HG02642 (cell line): ENCODE data around the gene ATP2B3.

Experiments
- ATAC-seq: cut with Tn5 transposase; IDR thresholded peaks from one replicate; pipeline ENCODE4 v1.9.1; 2021; ENCODE audit warnings: mild to moderate bottlenecking; ENCODE audit not compliant: unreplicated experiment, poor library complexity

ATP2B3 gene

GRCh38 chrX:153564047-153564606 lies 46.7 kb downstream of the ATP2B3 start:
- no peak for ATAC-seq

- ATAC-seq: no peak
These were observed 48.6 kb downstream of the ATP2B3 start for GRCh38 chrX:153565996-153566580.

- no peak for ATAC-seq
These were observed 51.1 kb downstream of the ATP2B3 start for GRCh38 chrX:153568451-153569011.

- no peak for ATAC-seq
These were observed 52.0 kb downstream of the ATP2B3 start for GRCh38 chrX:153569475-153569874.

GRCh38 chrX:153571534-153571908 lies 54.1 kb downstream of the ATP2B3 start:
- ATAC-seq: no peak

GRCh38 chrX:153572601-153573000 lies 55.2 kb downstream of the ATP2B3 start:
- ATAC-seq: no peak

- ATAC-seq: peak; percentile 44
These were observed 56.5 kb downstream of the ATP2B3 start for GRCh38 chrX:153573984-153574383.

- no peak for ATAC-seq
These were observed 58.9 kb downstream of the ATP2B3 start for GRCh38 chrX:153576239-153576870.

- ATAC-seq: no peak
These were observed 59.5 kb downstream of the ATP2B3 start for GRCh38 chrX:153576961-153577360.

GRCh38 chrX:153578200-153578835 lies 60.9 kb downstream of the ATP2B3 start:
- no peak for ATAC-seq

- ATAC-seq: no peak
These were observed 61.4 kb downstream of the ATP2B3 start for GRCh38 chrX:153578889-153579288.

GRCh38 chrX:153580700-153581386 lies 63.4 kb downstream of the ATP2B3 start:
- ATAC-seq: no peak

- peak; percentile 99 for ATAC-seq
These were observed 65.5 kb downstream of the ATP2B3 start for GRCh38 chrX:153582896-153583295.

GRCh38 chrX:153583433-153583832 lies 66.0 kb downstream of the ATP2B3 start:
- no peak for ATAC-seq

GRCh38 chrX:153585827-153586226 lies 68.4 kb downstream of the ATP2B3 start:
- no peak for ATAC-seq

GRCh38 chrX:153587342-153587741 lies 69.9 kb downstream of the ATP2B3 start:
- ATAC-seq: no peak

- ATAC-seq: no peak
These were observed 70.8 kb downstream of the ATP2B3 start for GRCh38 chrX:153588021-153588781.

GRCh38 chrX:153588782-153589446 lies 71.5 kb downstream of the ATP2B3 start:
- no peak for ATAC-seq
